ENCODE data around the gene VPS35L. TPM values are rescaled to one million over a fixed set of nuclear protein-coding genes. Genes with fewer than 3 reads are reported as not detected.

Gene VPS35L
- total RNA-seq (2021) (11.7 and 12.1 TPM in 2 replicates), Bru-seq, nascent RNA (percentile 45 among the genes with signal in this experiment), BruChase-seq, experiment 1, labeled RNA remaining after a 2-hour chase (percentile 43 among the genes with signal in this experiment), BruChase-seq, experiment 2, labeled RNA remaining after a 6-hour chase (percentile 47 among the genes with signal in this experiment)
- long read RNA-seq, transcript VPS35L-203 (31 exons, 3,855 nt): major isoform, 12 of 18 reads
- long read RNA-seq, partial matches to known transcripts: 1 of 18 reads
- long read RNA-seq, other reads (novel, unspliced or antisense): 5 of 18 reads

GRCh38 chr16:19555186-19555937, at the start of gene VPS35L:
Gene VPS35L, plus strand, starts transcription at chr16:19555703. Its CDS starts 27 bp downstream, at chr16:19555730.
- Histone ChIP-seq H3K27me3 (ENCODE audit: insufficient read depth, low read depth) (no peaks in the 10 kb centered on the region), H3K36me3 (ENCODE audit: low read depth) (no peaks in the 10 kb centered on the region), H3K4me3 (peak within 1 kb of the TSS; percentile 61), H3K27ac (no peak within 1 kb of the TSS), H3F3A (ENCODE audit: insufficient read depth, low read depth) (peaks cover 9% of the 10 kb centered on the region; the same call in 1 of the 2 replicates), H3K4me1 (replicated peaks; ENCODE audit: insufficient read depth) (no peaks in the 10 kb centered on the region; the same call in 1 of the 2 replicates), H2AFZ (peak within 1 kb of the TSS; percentile 81), H3K9me3 (ENCODE audit: insufficient read depth, low read depth) (no peaks in the 10 kb centered on the region), H3K4me2 (peak within 1 kb of the TSS; percentile 80), H3K79me2 (ENCODE audit: low read depth) (no peaks in the 10 kb centered on the region), H3K9me2 (ENCODE audit: insufficient read depth) (no peaks in the 10 kb centered on the region), H4K20me1 (ENCODE audit: insufficient read depth) (no peaks in the 10 kb centered on the region)
- CTCF ChIA-PET: interaction anchor here (0.7 to 1.1 kb wide), 3 partner anchors 28 to 351 kb away, joined by 3 to 6 read pairs (median 6); no protein-coding TSS in a partner anchor
- BruUV-seq (replicated peaks): no TSS peak
- POLR2A ChIA-PET (ENCODE audit: unreplicated experiment): interaction anchor here (0.6 to 0.7 kb wide), 4 partner anchors 371 to 754 kb away, joined by 3 to 5 read pairs (median 3); no protein-coding TSS in a partner anchor
- DNase-seq: peak; percentile 73 to 92
- peak; percentile 62 for TF ChIP-seq CTCF (conservative IDR thresholded peaks at IDR 0.05)
- TF ChIP-seq EZH2 (IDR thresholded peaks at IDR 0.05; ENCODE audit: low read depth): no peak
- intact Hi-C loops (cut with micrococcal nuclease; ENCODE audit: unreplicated experiment): loop anchor here (5.0 kb wide), 2 partner anchors 48 to 747 kb away; no protein-coding TSS in a partner anchor

GRCh38 chr16:19506965-19507364, 48.5 kb upstream of the VPS35L start:
- peaks cover 48% of the 10 kb centered on the region for H3K36me3 ChIP-seq (ENCODE audit: low read depth)
- ChIA-PET POLR2A (ENCODE audit: unreplicated experiment) (interaction anchor here (0.7 kb wide), 1 partner anchor 73 kb away, joined by 11 read pairs; no protein-coding TSS in a partner anchor), CTCF (interaction anchor here (0.6 kb wide), 3 partner anchors 18 to 87 kb away, joined by 4 to 8 read pairs (median 7); no protein-coding TSS in a partner anchor)
- H3K4me1 ChIP-seq (replicated peaks; ENCODE audit: insufficient read depth): peaks cover 61% of the 10 kb centered on the region
- no peak for TF ChIP-seq CTCF (conservative IDR thresholded peaks at IDR 0.05)
- peaks cover 47% of the 10 kb centered on the region for H3K79me2 ChIP-seq (ENCODE audit: low read depth)
- H3F3A ChIP-seq (ENCODE audit: insufficient read depth, low read depth): peaks cover 68% of the 10 kb centered on the region
- H3K9me3 ChIP-seq (ENCODE audit: insufficient read depth, low read depth): no peaks in the 10 kb centered on the region
- intact Hi-C loops (cut with micrococcal nuclease; ENCODE audit: unreplicated experiment): loop anchor here (5.0 to 10.0 kb wide), 2 partner anchors 50 to 392 kb away; partner anchors contain the start of genes ITPRIPL2 and VPS35L
- no peak for DNase-seq
- H3K27ac ChIP-seq: peak overlapping the region; percentile 87
- peak overlapping the region; percentile 75 for H3K4me2 ChIP-seq
- no TSS peak for BruUV-seq (replicated peaks)
- no peaks in the 10 kb centered on the region for H4K20me1 ChIP-seq (ENCODE audit: insufficient read depth)
- H2AFZ ChIP-seq: no peak overlapping the region
- no peaks in the 10 kb centered on the region for H3K27me3 ChIP-seq (ENCODE audit: insufficient read depth, low read depth)
- no peak overlapping the region for H3K4me3 ChIP-seq
- no peaks in the 10 kb centered on the region for H3K9me2 ChIP-seq (ENCODE audit: insufficient read depth)

- Histone ChIP-seq H3K36me3 (ENCODE audit: low read depth) (peaks cover 54% of the 10 kb centered on the region), H3K4me3 (peak overlapping the region; percentile 27; the same call in 1 of the 2 replicates), H3K27ac (peak overlapping the region; percentile 78), H4K20me1 (ENCODE audit: insufficient read depth) (no peaks in the 10 kb centered on the region), H2AFZ (no peak overlapping the region), H3K9me2 (ENCODE audit: insufficient read depth) (no peaks in the 10 kb centered on the region), H3K79me2 (ENCODE audit: low read depth) (peaks cover 56% of the 10 kb centered on the region), H3F3A (ENCODE audit: insufficient read depth, low read depth) (peaks cover 65% of the 10 kb centered on the region), H3K27me3 (ENCODE audit: insufficient read depth, low read depth) (no peaks in the 10 kb centered on the region), H3K4me1 (replicated peaks; ENCODE audit: insufficient read depth) (peaks cover 61% of the 10 kb centered on the region), H3K4me2 (peak overlapping the region; percentile 75), H3K9me3 (ENCODE audit: insufficient read depth, low read depth) (no peaks in the 10 kb centered on the region)
- ChIA-PET POLR2A (ENCODE audit: unreplicated experiment) (interaction anchor here (0.6 kb wide), 3 partner anchors 12 to 226 kb away, joined by 3 to 4 read pairs (median 3); no protein-coding TSS in a partner anchor), CTCF (interaction anchor here (0.6 kb wide), 2 partner anchors 80 to 705 kb away, joined by 3 to 4 read pairs; no protein-coding TSS in a partner anchor)
- intact Hi-C loops (cut with micrococcal nuclease; ENCODE audit: unreplicated experiment): loop anchor here (5.0 to 10.0 kb wide), 2 partner anchors 49 to 393 kb away; partner anchors contain the start of genes ITPRIPL2 and VPS35L
- BruUV-seq (replicated peaks): no TSS peak
- TF ChIP-seq EZH2 (IDR thresholded peaks at IDR 0.05; ENCODE audit: low read depth): no peak
- no peak for TF ChIP-seq CTCF (conservative IDR thresholded peaks at IDR 0.05)
- DNase-seq: peak; percentile 54 to 90
Measured at GRCh38 chr16:19507867-19508266, 47.6 kb upstream of the VPS35L start.
